NB4 (cell line): ENCODE results near the gene ASB4.
"Not testable (repeated sequence)": the region's sequence is repeated elsewhere in the genome, so short reads cannot be mapped to it uniquely, and the experiment has no call there.

ENCODE experiments used
- DNase-seq: peaks from one replicate; pipeline ENCODE4 v3.0.0; 2010; ENCODE audit warnings: low read depth
- H3K4me3 ChIP-seq: one replicate; pipeline ENCODE4 v1.5.1; 2011; ENCODE audit warnings: mild to moderate bottlenecking, low read depth, low read length, moderate library complexity
- MYC ChIP-seq: IDR thresholded peaks from 2 replicates; pipeline ENCODE4 v1.6.1; 2011; ENCODE audit warnings: low read depth, low read length
- POLR2A ChIP-seq: IDR thresholded peaks from 2 replicates; pipeline ENCODE4 v1.6.1; 2011; ENCODE audit warnings: mild to moderate bottlenecking; ENCODE audit not compliant: insufficient read length; ENCODE audit errors: extremely low read depth
- TF ChIP-seq, protein P1 (sequence below): IDR thresholded peaks from 2 replicates; pipeline ENCODE4 v1.6.1; 2011; ENCODE audit warnings: low read depth, low read length
- TF ChIP-seq, protein P2 (sequence below): IDR thresholded peaks from one replicate; pipeline ENCODE4 v1.5.1; 2012; ENCODE audit warnings: low read depth, low read length

The ASB4 gene

DNA sequence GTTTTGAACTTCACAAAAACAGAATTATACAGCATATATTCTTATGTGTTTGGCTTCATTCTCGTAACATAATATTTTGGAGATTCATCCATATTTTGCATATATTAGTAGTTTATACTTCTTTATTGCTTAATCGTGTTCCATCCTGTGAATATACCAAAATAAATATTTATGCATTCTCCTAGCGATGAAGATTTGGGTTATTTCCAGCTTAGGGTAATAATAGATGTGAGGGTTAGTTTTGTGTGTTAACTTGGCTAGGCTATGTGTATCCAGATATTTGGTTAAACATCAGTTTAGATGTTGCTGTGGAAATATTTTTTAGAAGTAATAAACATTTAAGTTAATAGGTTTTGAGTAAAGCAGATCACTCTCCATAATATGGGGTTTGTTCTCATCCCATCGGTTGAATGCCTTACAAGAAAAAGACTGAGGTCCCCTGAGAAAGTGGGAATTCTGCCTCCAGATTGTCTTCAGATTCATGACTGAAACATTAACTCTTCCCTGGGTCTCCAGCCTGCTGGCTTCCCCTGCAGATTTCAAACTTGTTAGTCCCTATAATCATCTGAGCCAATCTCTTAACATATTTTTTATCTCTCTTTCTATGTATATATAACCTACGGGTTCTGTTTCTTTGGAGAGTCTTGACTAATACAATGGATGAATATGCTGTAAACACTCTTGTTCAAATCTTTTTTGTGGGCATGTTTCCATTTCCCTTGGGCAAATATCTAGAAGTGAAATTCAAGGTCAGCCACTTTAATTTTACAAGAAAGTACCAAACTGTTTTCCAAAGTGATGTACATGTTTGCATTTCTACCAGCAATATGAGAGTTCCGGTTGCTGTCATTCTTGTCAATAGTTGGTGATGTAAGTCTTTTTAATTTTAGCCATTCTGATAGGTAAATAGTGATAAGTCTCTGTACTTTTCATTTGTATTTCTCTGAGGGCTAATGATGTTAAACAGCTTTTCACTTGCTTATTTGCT is 61.9 kb downstream of the ASB4 start:
- no peak for DNase-seq
- TF ChIP-seq, protein P1, sequence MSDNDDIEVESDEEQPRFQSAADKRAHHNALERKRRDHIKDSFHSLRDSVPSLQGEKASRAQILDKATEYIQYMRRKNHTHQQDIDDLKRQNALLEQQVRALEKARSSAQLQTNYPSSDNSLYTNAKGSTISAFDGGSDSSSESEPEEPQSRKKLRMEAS, result no peak
- TF ChIP-seq MYC, result no peak
- TF ChIP-seq, protein P2, sequence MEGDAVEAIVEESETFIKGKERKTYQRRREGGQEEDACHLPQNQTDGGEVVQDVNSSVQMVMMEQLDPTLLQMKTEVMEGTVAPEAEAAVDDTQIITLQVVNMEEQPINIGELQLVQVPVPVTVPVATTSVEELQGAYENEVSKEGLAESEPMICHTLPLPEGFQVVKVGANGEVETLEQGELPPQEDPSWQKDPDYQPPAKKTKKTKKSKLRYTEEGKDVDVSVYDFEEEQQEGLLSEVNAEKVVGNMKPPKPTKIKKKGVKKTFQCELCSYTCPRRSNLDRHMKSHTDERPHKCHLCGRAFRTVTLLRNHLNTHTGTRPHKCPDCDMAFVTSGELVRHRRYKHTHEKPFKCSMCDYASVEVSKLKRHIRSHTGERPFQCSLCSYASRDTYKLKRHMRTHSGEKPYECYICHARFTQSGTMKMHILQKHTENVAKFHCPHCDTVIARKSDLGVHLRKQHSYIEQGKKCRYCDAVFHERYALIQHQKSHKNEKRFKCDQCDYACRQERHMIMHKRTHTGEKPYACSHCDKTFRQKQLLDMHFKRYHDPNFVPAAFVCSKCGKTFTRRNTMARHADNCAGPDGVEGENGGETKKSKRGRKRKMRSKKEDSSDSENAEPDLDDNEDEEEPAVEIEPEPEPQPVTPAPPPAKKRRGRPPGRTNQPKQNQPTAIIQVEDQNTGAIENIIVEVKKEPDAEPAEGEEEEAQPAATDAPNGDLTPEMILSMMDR, result no peak
- no peak for TF ChIP-seq POLR2A
- H3K4me3 ChIP-seq, result no peak overlapping the region

DNA sequence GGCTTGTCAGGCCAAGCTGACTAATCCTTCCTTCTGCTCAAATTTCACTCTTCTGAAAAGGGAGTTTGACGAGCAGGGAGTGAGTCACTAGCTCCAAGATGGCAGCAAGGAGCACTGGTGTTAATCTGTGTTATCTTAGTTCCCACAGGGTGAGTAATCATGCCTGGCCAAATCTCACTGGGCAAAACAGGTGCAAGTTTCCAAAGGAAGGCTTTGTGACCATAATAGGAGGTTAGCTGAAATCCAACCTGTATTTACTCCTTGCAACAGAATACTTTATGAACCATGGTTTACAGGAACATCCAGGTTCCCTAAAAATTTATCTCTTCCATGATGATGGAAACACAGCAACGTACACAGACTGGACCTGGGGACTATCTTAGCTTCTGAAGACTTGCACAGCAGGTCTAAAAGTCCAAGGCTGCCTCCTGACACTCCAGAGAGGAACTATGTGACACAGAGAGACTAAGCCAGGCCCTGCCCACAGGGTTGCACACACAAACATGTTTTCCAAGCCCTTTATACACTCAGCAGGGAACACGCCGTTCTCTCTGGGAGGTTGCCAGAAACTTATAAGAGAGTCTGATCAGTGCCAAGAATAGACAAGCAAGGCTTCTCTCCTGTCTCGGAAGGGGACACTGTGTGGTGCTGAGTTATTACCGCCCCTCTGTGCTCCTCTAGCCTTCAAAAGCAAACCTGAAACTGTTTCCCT is 64.2 kb downstream of the ASB4 start:
- TF ChIP-seq MYC, result no peak
- TF ChIP-seq, protein P2, result no peak
- TF ChIP-seq POLR2A, result no peak
- TF ChIP-seq, protein P1, result no peak
- no peak overlapping the region for H3K4me3 ChIP-seq
- peak; percentile 8 for DNase-seq

DNA sequence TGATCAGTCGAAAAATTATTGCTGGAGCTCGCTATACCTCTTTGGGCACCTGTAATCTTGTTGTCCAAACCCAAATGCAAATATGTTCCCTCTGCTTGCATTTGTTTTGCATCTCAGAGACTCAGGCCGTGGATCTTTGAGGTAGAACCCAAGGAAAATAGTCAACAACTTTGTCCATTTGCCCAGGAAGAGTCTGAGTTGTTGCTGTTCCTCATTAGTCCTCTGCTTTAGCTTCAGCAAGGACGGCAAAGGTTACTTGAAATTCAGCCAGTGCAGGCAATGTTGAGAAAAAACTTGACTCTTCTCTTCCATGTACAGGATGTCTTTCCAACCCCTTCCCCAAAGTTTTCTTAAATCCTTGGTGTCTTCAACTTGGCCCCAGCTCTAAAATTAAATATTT is 64.8 kb downstream of the ASB4 start:
- H3K4me3 ChIP-seq, result no peak overlapping the region
- no peak for DNase-seq
- TF ChIP-seq MYC, result no peak
- TF ChIP-seq, protein P2, result no peak

DNA sequence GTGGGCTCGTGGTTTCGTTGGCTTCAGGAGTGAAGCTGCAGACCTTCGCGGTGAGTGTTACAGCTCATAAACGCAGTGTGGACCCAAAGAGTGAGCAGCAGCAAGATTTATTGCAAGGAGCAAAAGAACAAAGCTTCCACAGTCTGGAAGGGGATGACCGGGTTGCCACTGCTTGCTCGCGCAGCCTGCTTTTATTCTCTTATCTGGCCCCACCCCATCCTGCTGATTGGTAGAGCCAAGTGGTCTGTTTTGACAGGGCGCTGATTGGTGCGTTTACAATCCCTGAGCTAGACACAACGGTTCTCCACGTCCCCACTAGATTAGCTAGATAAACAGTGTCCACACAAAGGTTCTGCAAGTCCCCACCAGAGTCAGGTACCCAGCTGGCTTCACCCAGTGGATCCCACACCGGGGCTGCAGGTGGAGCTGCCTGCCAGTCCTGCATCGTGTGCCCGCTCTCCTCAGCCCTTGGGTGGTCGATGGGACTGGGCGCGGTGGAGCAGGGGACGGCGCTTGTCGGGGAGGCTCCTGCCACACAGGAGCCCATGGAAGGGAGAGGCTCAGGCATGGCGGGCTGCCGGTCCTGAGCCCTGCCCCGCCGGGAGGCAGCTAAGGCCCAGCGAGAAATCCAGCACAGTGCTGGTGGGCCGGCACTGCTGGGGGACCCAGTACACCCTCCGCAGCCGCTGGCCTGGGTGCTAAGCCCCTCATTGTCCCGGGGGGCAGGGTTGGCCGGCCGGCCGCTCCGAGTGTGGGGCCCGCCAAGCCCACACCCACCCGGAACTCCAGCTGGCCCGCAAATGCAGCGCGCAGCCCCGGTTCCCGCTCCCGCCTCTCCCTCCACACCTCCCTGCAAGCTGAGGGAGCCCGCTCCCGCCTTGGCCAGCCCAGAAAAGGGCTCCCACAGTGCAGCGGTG is 66.5 kb downstream of the ASB4 start:
- H3K4me3 ChIP-seq, DNase-seq: not testable (repeated sequence)

DNA sequence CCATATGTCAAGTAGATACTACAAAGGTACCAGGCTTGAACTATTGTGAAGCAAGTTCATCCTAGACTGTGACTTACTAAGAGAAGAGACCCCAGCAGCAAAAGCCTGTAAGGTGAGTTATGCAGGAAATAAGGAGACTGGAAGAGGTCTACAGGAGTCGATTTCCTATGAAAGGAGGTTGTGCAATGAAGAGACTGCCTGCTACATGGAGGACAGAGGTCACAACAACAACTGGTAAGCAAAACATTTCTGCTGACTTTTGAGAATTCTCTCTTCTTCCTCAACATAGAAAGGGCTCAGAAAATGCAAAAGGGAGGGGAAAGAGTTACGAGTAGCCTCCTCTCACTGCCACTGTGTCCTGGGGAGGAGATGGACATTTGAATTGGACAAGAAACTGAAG is 68.2 kb downstream of the ASB4 start:
- TF ChIP-seq, protein P2, result no peak
- TF ChIP-seq, protein P1, result no peak
- TF ChIP-seq POLR2A (no peak), MYC (no peak)
- no peak overlapping the region for H3K4me3 ChIP-seq
- DNase-seq, result no peak

DNA sequence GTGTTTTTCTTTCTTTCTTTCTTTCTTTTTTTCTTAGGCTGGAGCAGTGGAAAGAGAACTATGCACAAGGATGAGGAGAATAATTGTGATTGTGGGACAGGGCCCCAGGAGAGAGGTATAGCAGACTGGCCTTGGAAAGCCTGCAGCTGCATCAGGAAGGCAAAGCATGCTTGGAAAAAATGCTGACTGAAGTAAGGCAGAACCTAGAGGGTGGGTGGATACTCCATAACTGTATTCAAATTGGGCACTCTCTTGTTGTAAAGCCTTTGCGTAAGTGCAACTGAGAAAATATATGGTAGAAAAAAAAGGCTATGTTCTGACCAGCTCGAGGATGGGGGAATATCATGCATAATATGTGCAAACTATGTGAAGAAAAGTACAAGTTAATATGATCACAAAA is 71.0 kb downstream of the ASB4 start:
- no peak overlapping the region for H3K4me3 ChIP-seq
- no peak for DNase-seq
- TF ChIP-seq MYC (no peak), POLR2A (no peak)
- TF ChIP-seq, protein P2, result no peak
- TF ChIP-seq, protein P1, result no peak
